NCI-H748 treated with DMSO at 0.1 percent for 48 hours (cell line): ENCODE data around the gene HEPACAM2.

ENCODE experiments used
- DNase-seq: peaks from one replicate; lab custom pipeline; 2025; lab: John Stamatoyannopoulos, UW

Gene HEPACAM2

DNA sequence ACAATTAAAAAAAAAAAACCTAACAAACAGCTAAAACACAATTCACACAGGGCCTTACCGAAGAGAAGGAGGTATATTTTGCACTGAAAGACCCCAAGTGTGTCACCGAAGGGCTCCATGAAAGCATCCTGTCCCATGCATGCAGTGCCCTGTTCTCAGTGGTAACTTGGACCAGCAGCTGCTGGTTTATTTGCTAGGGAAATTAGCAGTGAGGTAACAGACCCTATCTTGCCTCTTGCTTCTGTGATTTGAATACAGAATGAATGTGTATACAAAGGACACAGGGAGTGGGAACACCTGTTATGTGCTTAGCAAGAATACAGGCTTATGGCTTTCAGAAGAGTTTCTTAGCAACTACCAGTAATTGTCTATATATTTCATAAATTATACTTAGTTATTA lies at the start of gene HEPACAM2:
Gene HEPACAM2, minus strand, starts transcription at position 160 of the 400 bp plus-strand sequence.
- DNase-seq = peak; percentile 94

DNA sequence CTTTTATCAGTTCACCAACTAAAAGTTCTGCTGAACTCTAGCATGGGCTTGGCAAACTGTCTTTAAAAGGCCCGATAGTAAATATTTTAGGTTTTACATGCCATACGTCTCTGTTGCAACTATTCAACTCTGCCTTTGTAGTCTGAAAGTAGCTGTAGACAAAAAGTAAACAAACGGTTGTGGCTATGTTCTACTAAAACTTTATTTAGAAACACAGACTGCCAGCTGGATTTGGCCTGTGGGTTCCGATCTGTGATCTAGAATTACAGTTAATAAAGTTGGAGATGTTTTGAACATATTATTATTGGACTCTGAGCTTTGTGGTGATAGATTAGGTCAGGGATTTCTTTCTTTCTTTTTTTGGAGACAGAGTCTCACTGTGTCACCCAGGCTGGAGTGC lies 39.0 kb upstream of the HEPACAM2 start:
- no peak for DNase-seq

DNA sequence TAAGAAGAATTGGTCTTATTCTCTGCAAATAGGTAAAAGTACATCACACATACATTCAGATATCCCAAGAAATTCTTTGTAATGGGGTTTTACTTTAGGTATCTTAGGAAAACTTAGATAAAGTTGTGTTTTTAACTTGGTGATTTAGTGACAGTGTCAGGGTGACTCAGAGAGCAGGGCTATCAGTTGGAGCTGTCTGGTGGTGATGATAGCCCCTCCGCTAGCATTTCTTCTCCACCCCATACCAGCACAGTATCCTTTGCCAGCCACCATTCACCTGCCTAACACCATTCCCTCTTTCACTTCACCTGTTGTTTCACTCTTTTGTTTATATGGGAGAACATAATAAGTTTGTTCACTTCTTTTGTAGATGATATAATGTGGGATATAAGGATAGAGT lies 36.3 kb upstream of the HEPACAM2 start:
- DNase-seq = no peak

DNA sequence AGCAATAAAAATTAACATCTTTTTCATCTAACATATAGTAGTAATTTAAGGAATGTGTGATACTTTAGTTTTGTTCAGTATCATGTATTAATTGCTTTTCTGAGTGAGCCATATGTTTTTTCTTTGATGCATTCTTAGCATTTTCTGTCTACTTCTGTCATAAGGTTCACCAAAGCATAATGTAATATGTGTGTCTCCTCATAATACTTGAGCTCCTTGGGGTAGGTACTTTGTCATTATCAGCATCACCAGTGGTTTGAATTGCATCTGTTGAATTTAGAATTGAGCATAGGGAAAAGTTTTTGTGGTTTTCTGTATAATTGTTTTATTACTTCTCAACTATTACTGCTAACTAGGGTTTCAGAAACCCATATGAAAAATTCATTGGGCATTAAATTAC lies 32.4 kb upstream of the HEPACAM2 start:
- no peak for DNase-seq

DNA sequence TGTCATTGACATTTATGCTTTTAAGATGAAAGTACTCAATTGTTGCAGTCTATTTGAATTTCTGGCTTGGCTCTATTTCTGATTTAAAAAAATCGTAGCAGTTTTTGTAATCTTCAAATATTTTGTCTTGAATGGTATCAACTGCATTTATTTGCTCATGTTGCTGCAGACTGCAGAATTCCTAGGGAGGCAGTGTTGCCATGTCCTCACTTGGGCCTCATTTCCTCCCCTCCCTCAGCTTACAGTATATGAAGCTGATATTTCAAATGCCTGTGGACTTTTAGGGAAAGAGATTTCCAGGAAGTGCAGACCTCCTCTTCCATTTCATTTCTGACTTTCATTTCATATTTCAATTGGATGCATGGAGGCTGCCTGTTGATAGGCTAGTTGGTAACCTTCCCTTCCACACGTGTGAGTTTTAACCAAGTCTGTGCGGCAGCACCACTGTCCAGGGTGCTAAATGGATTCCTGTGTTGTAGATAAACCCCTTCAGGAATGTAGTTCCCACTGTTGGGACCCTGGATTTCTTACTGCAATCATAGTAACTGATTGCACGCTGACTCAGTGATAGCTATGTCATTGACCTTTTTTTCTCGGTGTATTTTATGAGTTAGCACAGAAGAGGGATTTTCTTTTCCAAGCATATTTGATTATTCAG lies 23.4 kb upstream of the HEPACAM2 start:
- no peak for DNase-seq

DNA sequence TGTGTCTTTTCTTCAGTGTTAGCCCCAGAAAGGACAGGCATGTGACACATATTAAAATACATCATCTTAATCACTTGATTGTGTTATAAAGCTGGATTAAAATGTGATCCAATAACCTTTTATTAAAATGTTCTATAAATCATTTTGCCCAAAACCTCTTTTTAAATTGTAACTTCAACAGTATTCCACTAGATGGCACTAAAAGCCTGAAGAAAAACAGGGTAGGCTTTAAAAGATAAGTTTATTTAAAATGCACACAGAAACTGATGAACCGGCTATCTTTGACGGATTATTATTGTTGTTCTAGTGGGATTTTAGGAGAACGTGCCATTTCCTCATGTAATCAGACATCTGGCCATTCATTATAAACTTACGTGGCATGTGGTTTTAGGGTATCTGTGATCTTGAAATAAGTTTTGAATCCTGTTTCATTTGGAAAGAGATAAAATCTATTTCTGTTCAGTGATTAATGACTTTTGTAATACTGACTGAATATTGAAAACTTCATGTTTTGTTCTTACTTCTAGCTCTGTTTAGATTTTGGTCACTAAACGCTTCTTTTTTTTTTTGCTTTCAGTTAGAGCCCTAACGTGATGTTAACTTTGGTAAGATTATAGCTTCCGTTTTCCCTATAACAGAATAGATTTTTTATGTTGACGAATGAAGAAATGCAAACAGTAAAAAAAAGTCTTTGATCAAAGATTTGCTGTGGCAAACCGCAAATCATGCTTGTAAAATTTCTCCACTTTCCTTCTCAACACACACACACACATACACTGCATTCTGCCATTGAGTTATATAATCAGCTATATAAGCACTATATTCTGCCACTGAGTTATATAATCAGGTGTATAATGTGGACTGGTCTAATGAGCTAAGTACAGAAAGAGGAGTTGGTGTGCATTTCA lies 19.5 kb upstream of the HEPACAM2 start:
- DNase-seq = no peak

DNA sequence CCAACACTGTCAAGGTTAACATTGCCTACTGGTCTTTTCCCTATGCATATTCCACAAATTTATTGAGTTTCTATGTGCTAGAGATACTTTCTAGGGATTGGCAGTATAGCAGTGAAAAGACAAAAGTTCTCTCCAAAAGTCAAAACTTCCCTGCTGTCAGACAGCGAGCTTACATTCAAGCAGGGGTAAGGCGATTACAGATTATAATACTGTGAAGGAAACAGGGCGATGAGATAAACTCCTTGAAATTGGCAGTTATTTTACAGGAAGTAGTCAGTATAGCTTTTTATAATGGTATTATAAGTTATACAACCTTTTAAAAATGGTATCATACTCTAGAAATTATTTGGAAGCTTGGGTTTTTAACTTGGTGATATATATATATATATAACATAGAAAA lies 15.8 kb upstream of the HEPACAM2 start:
- DNase-seq = no peak

DNA sequence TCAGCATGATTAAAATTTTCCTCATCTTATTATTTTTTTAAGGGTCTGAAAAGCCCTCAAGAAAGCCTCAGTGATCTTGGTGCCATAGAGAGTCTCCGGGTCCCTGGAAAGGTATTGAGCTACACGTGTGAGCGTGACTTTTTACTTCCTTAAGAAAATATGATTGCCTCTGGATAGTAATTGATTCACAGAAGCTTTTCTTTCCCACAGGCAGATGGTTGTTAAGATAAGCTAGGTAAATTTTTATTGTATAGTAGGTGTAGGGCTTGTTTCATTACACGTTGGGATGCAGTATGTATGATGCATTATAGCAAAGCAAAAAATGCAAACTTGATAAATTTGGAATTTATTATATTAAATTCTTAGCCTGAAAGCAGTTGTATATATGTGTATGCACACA lies 13.6 kb upstream of the HEPACAM2 start:
- DNase-seq = no peak

DNA sequence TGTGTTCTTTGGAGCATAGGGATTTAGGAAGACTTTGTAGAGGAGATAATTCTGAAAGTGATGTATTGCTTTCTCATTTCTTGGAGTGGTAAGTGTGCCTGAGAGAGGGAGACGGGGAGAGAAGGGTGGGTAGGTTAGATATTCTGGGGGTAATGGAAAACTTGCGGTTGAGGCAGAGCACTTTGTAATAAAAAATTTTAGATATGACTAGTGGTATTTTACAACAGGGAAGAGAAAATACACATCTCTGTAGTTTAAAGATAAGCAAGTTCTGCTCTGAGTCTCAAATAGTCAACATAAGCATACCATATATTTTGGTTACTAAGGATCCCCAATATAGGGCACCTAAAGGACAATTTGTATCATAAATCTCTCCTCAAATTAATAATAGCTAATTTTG lies 12.5 kb upstream of the HEPACAM2 start:
- DNase-seq = no peak

DNA sequence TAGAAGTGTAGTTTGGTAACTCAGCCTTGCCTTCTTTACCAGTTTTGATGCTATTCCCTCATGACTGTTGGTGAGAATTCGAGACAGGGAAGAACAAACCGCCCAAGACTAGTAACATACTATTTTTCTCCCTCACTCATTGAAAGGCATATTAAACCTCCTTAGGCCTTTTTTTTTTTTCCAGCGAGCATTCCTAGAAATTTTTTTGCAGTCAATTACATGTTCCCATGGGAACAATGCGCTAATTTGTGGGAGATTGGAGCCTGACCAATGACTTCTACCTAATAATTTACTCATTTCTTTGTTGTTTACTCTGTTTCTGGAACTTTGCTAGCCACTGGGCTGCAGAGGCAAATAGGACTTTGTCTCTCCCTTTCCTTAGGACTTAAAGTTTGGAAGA lies 11.9 kb upstream of the HEPACAM2 start:
- DNase-seq = no peak

DNA sequence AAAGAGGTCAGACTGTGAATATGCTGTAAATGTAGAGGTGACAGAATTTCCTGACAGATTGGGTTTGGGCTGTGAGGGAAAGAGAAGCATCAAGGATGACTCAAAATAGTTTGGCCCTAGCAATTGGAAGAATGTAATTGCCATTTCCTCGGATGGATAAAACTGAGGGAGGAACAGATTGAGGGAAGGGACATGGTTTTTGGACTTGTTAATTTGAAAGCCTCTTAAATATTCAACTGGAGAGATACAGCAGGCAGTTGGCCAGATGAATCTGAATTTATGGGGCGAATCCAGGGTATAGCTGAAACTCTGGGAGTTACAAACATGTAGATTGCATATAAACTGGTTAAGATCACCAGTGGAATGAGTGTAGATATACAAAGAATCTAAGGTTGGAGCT lies 9.3 kb upstream of the HEPACAM2 start:
- DNase-seq = no peak

DNA sequence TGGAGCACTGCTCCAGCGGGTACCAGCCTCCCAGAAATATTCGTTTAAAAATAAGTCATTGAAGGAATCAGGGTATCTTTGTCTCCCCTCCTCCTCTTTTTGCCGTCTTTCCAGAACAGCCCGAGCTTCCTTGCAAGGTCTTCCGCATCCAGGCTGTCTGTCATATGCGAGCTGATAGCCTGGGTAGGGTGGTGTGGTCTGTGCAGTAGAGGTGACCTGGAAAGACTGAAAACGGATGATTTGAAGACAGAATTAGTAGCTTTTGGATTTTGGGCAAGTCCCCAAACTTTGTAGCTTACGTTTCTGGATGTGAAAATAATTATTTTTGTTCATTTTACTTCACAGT lies 6.4 kb upstream of the HEPACAM2 start:
- no peak for DNase-seq

DNA sequence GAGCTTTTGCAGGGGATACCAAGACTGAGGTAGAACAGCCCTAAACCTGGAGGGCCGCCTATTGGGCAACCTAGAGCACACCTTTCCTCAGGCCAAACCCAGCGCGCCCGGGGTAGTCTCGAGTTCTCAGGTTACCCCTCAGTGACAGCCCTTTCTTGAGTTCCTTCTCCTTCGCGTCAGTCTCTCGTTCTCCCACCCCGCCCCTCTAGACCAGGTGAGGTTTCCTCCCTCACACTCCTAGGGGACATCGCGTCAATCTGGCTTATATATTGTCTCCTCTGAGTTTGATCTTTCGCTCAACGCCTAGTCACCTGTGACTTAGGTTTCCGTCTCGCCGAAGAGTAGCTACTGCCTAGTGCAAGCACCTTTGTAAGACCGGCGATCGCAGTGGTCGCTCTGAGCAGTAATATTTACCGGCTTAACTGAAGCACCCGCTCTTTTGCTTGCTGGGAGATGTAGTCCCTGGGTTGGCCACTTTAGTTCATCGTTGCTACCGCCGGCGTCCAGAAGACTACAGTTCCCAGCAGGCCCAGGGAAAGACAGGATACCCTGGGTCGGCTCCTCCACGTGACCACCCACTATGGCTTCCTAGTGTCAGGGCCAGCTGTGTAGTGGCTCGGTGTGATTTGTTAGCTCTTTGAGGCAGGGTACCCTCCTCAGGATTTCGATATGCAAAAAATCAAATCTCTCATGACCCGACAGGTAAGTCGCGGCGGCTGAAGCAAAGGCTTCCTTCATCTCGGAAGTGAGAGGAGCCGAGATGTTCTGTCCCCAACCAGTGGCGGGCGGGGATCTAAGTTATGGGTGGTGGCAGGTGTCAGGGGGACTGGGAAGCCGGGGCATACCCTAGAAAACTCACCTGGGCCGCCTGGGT lies 5.8 kb upstream of the HEPACAM2 start, which contains the start of gene VPS50:
Gene VPS50, plus strand, starts transcription at position 568 of the 874 bp plus-strand sequence. Its CDS starts 102 bp downstream, at position 670.
- peak; percentile 98 for DNase-seq

DNA sequence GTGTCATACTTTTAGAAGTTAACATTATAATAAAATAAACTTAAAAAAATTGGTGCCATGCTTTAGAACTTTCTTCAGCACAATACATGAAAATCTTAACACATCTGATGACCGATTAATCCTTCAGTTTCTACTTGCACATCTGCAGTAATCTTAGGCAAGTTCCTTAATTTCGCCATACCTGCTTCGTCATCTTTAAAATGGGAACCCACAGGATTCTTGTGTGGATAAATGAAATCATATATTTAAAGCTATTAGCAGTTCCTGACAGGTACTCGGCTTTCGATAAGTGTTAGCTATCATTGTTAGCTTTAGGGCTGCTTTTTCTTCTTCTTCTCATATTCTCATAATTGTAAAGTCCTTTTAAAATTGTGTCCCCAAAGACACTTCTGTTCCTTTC lies 5.0 kb upstream of the HEPACAM2 start:
- DNase-seq = no peak

DNA sequence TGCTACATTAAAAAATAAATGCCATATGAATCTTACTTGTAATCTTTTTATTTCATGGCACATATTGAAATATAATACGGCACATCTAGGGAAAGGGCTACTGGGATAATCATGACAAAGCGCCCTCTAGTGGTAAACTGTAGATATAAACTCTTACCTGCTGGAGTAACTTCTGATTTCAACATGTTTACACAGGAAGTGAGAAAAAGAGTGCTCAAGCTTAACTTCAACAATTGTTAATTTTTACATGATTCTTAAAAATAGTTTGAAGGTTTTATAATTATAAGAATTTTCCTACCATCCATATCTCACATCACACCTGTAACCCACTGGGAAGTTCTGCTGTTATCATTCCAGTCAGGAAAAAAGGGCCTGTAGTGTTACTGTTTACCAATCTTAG lies 2.0 kb upstream of the HEPACAM2 start:
- DNase-seq = peak; percentile 91

DNA sequence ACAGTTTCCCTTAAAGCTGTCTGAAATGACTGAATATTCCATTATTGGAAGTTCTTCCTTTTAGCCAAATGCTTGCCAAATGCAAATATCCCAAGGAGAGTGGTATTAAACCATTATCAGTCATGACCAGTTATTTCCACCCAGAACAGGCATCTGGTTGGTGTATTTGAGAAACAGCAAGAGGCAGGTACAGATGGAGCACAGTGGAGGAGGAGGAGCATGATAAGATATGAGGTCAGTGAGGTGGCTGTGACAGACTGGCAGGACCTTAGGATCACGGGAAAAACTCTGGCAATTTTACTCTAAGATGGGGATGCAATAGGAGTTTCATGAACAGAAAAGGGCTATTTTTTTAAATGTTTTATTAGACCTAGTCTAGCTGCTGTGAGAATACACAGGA lies 6.4 kb downstream of the HEPACAM2 start:
- no peak for DNase-seq

DNA sequence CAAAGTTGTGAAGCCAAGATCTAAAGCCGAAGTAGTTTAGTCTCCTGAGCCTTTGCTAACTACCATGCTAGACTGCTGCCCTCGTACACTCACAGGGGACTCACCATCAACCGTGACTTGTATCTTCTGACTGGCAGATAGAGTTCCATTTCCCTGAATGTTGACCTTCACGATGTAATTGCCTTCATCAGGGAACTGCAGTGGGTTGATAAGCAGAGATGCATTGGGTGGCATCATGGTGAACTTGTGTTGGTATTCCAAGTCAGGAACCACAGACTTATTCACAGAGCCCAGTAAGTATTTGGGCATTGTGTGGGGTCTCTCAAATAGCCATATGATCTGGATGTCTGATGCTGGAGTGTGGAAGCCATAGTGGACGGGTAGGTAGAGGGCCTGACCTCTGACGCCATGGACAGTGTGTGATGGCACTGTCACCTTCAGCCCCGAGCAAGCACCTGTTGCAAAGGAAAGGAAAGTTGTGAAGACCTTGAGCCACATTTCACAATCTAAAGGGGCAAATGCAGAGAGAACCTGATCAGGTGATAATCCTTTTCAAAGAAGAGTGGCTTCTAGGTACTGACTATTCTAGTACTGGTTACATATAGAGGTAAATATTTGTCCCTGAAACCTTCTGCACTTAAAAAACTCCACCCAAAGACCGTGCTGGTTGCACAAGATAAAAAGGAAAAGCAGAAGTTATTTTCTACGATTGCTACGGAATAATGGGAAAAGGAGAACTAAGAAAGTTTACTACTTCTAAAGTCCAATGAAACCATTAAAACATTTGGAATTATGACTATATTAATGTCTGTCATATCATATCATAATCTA lies 7.1 kb downstream of the HEPACAM2 start:
- no peak for DNase-seq

DNA sequence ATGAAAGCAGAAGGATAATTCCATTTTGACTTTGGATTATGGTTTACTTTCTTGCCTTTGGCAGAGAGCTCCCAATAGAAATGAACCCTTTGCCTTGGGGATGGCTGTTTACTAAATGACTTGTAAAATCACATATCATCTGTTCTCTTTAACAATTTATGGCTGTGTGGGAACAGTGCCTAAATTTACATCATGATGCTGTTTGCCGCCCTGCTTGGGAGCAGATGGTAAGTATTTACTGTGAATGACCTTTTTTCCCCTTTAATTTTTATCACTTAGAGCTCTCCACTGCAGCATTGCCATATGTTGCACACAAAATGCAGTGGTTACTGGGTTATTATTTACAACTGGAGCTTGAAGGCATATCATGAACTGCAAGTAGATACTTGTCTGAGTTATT lies 13.4 kb downstream of the HEPACAM2 start:
- DNase-seq = peak; percentile 75

DNA sequence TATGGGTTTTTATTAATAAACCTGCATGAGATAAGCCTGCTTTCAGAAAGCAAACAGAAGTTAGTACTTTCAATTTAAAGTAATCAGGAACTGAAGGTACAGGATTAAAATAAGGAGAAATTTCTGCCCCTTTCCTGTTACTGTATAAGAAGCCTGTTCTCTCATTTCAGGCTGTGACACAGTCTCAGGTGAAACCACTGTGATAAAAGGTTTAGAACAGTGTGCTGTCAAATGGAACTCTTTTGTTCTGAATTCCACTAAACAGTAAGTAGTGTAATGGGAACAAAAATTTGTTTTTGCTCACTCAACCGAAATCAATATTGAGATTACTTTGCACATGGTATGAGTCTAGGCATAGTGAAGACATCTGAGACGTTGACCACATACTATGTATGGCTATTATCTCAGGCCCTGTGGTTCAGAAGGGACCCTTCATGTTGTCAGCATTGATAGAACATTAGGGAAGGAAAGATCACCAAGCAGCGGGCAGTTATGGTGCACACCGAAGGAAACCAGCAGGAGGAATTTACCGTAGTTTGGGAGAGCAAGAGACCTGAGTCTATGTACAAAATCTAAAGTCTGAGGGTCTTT lies 14.9 kb downstream of the HEPACAM2 start:
- no peak for DNase-seq

DNA sequence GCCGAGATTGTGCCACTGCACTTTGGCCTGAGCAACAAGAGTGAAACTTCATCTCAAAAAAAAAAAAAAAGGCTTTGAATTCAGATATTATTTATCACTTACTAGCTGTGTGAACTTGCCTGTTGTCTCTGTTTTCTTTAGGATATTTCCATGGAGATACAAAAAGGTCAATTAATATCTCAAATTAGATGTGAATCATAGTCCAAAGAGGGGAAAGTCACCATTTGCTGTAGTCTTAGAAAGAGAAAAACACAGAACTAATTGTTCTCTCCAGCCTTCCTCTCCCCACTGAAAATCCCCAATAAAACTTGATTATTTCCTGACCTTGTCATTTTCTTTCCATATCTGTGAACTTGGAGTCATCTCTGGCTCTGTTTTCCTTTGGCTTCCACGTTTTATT lies 21.2 kb downstream of the HEPACAM2 start:
- DNase-seq = no peak

DNA sequence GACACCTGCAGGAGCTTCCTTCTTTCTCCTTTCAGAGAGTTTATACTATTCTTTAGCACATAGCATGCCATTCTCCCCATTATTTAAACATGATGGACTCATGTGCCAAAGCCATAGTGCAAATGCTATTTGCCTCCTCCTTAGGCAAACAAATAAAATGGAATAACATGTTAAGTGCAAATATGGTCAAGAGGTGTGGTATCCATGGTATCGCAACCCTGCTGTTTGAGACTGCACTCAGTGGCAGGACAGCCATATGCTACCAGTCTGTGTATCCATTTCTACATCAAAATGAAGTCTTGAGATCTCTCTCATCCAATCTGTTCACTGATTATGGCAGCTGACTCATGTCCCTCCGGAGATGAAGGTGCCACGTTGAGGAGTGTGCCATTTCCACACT lies 22.8 kb downstream of the HEPACAM2 start:
- peak; percentile 95 for DNase-seq
